LNCaP clone FGC (cell line): ENCODE measurements around the gene GNPTAB.
A peak's percentile ranks its signal among the peaks of the same experiment; 100 is the strongest.

Experiments used
- DNase-seq: peaks from one replicate; pipeline ENCODE4 v3.0.0-alpha.2; 2011; ENCODE audit warnings: low read depth
- H3K4me3 ChIP-seq: 2 replicates; pipeline ENCODE4 v1.5.1; 2011; ENCODE audit warnings: mild to moderate bottlenecking, low read depth, low read length, control low read depth
- TF ChIP-seq, protein P1 (sequence below): IDR thresholded peaks from 2 replicates; pipeline ENCODE4 v1.5.1; 2012; ENCODE audit warnings: mild to moderate bottlenecking; ENCODE audit not compliant: control insufficient read depth, insufficient read depth; ENCODE audit errors: extremely low read depth

Gene GNPTAB

DNA sequence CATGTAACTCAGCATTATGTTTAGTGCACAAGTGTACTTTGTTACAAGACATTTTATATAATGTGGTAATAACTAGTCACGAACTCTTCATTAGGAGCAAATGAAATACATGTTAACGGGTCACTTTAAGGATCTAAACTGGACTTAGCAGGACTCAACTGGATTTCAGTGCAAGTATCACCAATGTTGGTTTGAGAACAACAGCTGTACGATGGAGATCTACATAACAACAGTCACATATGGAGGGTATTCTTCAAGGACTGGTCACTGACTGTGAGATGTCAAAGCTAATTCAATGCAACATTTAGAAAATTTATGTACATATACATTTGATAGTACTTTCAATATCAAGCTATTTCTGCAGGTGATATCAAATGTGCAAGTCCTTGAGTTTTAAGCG lies 69.0 kb downstream of the GNPTAB start:
- TF ChIP-seq, protein P1, sequence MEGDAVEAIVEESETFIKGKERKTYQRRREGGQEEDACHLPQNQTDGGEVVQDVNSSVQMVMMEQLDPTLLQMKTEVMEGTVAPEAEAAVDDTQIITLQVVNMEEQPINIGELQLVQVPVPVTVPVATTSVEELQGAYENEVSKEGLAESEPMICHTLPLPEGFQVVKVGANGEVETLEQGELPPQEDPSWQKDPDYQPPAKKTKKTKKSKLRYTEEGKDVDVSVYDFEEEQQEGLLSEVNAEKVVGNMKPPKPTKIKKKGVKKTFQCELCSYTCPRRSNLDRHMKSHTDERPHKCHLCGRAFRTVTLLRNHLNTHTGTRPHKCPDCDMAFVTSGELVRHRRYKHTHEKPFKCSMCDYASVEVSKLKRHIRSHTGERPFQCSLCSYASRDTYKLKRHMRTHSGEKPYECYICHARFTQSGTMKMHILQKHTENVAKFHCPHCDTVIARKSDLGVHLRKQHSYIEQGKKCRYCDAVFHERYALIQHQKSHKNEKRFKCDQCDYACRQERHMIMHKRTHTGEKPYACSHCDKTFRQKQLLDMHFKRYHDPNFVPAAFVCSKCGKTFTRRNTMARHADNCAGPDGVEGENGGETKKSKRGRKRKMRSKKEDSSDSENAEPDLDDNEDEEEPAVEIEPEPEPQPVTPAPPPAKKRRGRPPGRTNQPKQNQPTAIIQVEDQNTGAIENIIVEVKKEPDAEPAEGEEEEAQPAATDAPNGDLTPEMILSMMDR, result no peak
- H3K4me3 ChIP-seq, result no peak overlapping the region
- DNase-seq, result no peak

DNA sequence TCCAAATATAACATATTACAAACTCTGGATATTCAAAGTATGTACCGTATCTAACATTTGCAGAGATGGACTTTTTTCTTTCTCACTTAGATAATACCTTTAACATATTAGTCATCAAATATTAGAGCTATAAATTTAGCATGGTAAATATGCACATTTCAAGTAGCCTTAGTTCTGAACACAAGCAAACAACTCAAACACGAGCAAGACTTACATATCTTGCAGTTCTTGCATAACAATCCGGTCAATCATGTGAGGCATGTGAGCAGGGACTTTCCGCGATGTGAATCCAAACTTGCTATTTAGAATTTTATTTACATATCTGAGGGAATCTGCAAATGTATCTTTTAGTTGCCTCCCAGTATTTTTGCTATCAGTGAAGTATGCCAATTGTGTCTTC lies 69.4 kb downstream of the GNPTAB start:
- no peak for DNase-seq
- TF ChIP-seq, protein P1, result no peak
- H3K4me3 ChIP-seq, result no peak overlapping the region

DNA sequence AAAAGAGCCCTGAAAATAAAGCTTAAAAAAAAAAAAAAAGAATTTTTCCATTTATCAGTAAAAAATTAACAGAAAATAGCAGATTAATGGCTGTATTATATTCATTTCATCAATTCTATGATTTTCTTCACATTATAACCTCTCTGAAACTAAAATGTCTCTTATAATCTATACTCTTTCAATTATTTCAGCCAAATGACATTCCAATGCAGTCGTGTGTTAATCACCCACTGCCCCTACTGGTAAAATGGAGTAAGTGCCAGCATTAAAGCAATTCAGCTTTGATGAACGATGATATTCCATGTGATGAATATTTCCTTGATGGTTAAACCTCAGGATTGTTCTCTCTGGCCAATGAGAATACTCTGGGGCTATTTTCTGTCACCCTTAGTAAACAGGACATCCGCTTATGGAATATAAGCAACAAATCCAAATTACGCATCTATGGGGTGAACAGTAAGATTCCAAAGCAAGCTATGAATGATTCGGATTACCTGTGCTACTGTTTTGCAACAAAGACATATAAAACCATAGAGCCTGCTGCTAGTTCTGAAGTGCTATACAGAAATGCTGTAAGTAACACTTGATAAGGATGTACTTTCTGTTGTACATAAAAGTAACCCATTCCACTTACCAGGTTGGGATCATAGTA lies 71.2 kb downstream of the GNPTAB start:
- no peak for DNase-seq
- TF ChIP-seq, protein P1, result peak; percentile 60
- H3K4me3 ChIP-seq, result no peak overlapping the region

DNA sequence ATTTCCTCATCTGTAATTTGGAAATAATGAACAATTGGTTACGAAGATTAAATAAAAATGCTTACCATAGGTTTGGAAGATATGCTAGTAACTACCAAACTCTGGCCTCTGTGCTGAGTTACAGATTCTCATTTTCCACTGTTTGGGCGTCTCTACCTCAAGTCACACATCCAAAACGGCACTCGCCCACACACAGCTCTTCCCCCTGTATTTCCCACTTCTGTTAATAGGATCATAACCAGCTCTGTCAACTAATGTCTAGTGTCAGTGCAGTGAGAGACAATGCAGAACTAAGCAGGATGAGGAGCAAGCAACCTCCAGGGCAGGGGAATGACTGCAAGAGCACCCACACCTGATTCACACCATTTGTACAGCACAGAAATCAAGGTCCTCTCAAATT lies 80.6 kb downstream of the GNPTAB start:
- H3K4me3 ChIP-seq, result no peak overlapping the region
- no peak for DNase-seq
- TF ChIP-seq, protein P1, result no peak

DNA sequence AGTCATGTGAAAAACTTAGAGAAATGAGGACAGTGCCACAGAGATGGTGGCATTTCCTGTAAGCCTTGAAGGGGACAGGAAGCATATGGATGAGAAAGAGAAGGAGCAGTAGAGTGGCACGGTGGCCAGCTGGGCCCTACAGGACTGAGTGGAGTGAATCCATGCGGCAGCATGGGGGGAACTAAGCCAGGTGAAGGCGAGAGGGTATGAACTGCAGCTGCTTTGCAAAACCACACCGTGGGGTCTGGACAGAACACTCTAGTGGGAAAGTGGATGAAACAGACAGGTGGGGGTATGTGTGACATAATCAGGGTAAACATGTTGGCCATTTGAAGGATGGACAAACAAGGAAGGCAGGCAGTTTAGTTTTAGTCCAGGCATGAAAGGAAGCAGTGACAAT lies 81.1 kb downstream of the GNPTAB start:
- no peak overlapping the region for H3K4me3 ChIP-seq
- TF ChIP-seq, protein P1, result no peak
- no peak for DNase-seq

DNA sequence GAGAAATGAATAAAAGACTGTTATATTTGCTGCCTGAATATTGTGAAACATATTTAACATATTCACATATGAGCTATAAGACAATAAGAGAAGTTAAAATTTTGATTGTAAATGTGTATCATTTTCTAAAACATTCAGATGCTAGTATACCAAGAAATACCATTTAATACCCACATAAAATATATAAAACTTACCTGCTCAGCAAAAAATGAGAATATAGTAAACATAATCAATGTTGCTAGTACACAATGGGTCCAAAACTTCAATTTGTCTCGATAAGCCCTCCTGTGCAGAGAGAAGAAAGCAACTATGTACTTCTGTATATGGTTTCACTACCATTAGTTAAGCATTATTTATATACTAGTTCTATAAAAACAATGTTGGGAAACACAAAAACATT lies 81.9 kb downstream of the GNPTAB start:
- H3K4me3 ChIP-seq, result no peak overlapping the region
- TF ChIP-seq, protein P1, result no peak
- no peak for DNase-seq

DNA sequence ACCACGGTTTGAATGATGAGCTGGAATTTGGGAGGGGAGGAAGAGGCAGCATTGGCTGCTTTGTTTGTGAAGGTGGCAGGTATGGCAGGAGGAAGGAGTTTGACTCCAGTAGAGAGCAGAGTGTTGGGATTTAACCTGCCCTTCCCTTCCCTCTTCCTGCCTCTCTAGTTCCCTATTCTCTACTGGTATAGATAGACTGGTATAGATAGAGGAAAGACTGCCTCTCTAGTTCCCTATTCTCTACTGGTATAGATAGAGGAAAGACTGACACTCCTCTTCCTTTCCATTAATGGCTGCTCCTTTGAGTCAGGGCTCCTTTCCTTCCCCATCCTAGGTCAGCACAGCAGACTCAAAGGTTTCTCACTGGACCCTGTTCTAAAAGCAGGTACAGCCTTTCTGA lies 83.1 kb downstream of the GNPTAB start:
- TF ChIP-seq, protein P1, result no peak
- H3K4me3 ChIP-seq, result no peak overlapping the region
- DNase-seq, result no peak
